Skeletal muscle cell (primary cell): Measurements from ENCODE around the gene SYT14.
"Not testable (repeated sequence)": the region's sequence is repeated elsewhere in the genome, so short reads cannot be mapped to it uniquely, and the experiment has no call there.

Experiments
- DNase-seq: peaks from one replicate; pipeline ENCODE4 v3.0.0-alpha.2; 2010; ENCODE audit warnings: low read depth
- H3K4me3 ChIP-seq: 2 replicates; pipeline ENCODE4 v1.5.1; 2011; ENCODE audit warnings: low read depth, mild to moderate bottlenecking, control low read depth, low read length, moderate library complexity

SYT14 gene

DNA sequence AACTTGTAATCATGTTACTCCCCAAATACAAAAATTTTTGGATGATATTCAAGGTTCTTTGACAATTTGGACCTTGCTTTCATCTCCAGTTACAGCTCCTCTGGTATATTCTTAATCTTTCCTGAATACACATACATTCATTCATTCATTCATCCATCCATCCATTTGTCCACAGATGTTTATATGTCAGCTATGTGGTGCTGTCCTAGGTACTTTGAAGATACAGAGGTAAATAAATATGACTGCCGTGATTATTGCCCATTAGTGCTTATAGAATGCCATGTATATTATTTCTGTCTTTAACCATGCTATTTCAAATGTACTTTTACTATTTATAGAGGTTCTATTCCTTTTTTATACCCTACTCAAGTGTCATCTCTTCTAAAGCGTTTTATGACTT, 72.1 kb downstream of the SYT14 start:
- DNase-seq = no peak
- no peak overlapping the region for H3K4me3 ChIP-seq

DNA sequence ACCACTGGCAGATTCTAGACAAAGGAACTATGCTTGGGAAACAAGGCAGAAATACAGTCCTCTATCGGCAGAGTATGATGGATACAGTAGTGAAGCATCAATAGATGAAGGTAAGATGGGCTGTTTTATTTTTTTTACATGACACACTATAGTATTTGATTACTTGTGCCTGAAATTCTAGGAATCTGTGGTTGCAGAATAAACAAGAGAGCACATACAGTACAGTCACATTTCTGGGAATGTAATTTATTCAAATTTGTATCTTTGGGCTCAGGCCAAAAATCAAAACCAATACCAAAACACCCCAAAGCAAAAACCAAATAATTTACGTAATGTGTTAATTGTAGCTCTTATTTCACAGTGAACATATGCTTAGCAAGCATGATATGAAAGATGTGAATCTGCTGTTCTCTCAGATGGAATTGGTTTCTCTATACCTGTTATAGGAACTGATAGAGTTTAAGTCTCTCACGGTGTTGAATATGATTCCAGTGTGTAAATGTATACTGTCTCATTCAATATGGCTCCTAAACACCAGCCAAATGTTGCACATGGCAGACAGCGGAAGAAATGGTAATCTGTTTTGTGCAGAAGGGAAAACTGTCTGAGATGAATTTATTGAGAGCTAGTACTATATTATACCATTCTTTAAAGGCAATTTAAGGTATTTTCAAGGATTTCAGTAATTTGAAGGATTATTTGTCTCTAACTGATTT, 83.3 kb downstream of the SYT14 start:
- no peak overlapping the region for H3K4me3 ChIP-seq
- no peak for DNase-seq

DNA sequence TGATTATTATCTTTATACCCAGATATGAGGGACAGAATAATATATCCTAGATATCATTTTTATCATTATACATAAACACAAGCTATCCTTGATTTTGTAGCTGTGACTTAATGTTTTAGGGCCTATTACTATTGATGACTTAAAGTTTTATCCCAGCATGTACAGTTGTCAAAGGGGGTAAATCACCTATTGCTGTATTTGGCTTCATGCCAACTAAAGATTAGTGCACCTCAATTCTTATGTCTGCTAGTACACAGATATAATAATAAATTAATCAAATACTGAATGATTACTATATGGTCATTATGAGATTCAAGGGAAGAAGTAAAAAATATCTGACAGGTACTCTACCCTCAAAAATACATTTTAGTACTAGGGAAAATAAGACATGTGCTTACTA, 84.0 kb downstream of the SYT14 start:
- DNase-seq = no peak
- no peak overlapping the region for H3K4me3 ChIP-seq

DNA sequence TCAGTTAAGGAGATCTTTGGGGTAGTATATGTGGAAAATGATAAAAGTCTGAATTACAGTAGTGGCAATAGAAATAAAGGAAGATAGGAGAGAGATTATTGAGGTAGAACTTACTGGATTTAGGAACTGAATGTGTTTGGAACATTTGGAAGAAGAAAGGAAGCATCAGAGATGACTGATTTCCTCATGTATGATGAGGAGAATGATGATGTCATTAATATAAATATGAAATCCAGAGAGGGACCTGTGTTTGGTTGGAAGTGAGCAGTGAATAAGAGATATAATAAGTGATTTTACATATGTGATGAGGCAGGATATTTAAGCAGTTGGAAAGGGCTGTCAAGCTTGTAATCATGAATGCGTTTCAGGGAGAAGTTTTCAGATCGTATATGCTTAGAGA, 86.3 kb downstream of the SYT14 start:
- no peak for DNase-seq

DNA sequence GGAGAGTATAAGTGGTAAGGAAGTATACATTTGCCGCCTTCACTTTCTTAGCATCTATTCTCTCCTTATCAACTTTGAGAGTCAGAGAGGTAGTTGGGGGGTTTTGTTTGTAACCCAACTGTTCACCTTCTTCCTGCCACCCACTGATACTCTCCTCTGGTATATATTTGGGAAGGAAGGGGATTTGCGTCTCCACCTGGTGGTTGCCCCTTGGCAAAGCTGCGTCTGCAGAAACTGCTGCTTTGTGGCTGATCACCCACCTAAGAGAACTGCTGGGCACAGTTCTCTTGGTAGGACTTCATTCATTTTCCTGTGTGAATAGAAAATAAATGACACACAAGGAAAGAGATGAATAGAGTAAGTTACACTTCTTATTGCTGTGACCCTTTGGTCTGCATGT, 87.0 kb downstream of the SYT14 start:
- H3K4me3 ChIP-seq = no peak overlapping the region
- no peak for DNase-seq

More for the DNA sequence above, 86.3 kb downstream of the SYT14 start:
- no peak overlapping the region for H3K4me3 ChIP-seq

DNA sequence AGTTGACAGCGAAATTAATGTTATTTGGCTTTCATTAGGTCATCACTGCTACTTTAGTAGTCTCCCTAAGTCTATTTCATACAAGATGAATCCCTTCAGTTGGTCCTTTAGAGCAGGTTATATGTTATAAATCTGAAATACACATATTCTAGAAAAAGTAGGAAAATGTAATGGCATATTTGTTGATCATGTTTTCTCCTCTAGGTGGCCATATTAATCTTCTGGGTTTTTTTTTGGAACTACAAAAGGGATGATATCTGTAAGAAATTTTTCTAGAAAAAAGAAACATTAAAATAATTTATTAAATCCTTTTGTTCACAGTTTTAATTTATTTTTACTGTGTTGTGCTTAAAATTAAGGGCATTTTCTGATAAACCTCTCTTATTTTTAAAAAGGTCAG, 87.9 kb downstream of the SYT14 start:
- DNase-seq = no peak

DNA sequence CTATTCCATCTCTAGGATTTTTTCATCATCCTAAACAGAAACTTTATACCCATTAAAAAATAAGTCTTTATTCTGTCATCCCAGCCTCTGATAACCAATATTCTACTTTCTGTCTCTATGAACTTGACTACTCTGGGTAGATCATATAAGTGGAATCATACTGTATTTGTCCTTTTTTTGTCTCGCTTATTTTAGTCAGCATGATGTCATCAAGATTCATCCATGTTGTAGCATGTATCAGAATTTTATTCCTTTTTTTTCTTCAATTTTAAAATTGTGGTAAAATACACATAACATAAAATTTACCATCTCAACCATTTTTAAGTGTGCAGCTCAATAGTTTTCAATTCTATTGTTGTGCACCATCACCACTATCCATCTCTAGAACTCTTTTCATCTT, 90.0 kb downstream of the SYT14 start:
- no peak overlapping the region for H3K4me3 ChIP-seq
- DNase-seq = no peak

More for the DNA sequence above, 87.9 kb downstream of the SYT14 start:
- H3K4me3 ChIP-seq = no peak overlapping the region

DNA sequence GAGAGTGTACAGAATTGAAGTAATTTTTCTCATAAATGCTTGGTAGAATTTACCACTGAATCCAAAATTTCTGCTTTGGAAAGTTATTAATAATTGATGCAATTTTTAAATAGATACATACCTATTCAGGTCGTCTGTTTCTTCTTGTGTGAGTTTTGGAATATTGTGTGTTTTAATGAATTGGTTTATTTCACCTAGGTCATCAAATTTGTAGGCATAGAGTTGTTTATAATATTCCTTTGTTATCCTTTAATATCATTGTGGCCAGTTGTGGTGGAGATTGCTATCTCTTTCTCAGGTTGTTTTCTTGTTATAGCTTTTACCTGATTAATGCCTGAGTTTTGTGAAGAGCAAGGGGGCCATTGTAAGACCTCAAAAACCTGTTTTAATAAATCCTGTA, 93.5 kb downstream of the SYT14 start:
- H3K4me3 ChIP-seq = no peak overlapping the region
- DNase-seq = no peak

DNA sequence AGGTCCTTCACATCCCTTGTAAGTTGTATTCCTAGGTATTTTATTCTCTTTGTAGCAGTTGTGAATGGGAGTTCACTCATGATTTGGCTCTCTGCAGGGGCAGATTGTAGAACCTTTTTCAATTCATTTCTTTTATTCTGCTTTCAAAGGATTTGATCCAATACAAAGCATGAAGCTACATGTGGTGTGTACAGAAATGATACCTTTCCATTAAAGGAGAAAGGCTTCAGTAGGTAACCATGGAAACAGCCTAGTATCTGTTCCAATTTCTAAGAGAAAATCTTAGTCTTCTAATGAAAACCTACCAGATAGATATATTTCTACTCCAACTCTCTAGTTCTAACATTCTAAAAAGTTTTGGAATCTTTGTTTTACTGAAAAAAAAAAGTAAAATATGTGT, 105.0 kb downstream of the SYT14 start:
- H3K4me3 ChIP-seq = no peak overlapping the region
- DNase-seq = no peak

DNA sequence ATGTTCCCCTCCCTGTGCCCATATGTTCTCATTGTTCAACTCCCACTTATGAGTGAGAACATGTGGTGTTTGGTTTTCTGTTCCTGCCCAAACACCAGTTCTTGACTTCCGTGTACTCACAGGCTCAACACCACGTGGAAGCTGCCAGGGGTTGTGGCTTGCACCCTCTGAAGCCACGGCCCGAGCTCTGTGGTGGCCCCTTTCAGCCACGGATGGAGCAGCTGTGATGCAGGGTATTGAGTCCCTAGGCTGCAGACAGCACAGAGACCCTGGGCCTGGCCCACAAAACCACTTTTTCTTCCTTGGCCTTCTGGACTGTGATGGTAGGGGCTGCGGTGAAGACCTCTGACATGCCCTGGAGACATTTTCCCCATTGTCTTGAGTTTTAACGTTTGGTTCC, 111.6 kb downstream of the SYT14 start:
- H3K4me3 ChIP-seq = no peak overlapping the region
- DNase-seq = no peak

DNA sequence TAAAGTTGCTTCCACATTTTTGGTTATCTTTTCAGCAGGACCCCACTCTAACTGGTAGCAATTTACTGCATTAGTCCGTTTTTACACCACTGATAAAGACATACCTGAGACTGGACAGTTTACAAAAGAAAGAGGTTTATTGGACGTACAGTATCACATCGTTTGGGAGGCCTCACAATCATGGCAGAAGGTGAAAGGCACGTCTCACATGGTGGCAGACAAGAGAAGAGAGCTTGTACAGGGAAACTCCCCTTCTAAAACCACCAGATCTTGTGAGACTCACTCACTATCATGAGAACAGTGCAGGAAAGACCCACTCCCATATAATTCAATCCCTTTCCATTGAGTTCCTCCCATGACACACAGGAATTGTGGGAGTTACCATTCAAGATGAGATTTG, 112.5 kb downstream of the SYT14 start:
- not testable (repeated sequence) for DNase-seq, H3K4me3 ChIP-seq

DNA sequence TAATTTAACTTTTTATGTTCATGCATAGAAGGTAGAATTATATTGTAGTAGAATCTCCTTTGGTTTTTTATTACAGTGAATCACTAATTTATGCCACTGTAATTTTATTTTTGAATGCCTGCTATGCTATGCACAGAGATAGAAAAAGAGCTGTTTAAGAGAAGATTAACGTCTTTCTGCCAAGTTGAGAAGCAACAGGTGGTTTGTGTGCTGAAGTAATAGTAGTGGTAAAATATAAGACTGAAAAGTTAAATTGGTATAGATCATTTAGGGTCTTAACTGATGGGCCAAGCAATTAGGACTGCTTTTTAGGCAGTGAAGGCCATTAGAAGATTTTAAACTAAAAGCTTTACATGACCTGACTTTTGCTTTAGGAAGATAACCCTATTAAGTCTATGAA, 115.1 kb downstream of the SYT14 start:
- H3K4me3 ChIP-seq = no peak overlapping the region
- DNase-seq = no peak

DNA sequence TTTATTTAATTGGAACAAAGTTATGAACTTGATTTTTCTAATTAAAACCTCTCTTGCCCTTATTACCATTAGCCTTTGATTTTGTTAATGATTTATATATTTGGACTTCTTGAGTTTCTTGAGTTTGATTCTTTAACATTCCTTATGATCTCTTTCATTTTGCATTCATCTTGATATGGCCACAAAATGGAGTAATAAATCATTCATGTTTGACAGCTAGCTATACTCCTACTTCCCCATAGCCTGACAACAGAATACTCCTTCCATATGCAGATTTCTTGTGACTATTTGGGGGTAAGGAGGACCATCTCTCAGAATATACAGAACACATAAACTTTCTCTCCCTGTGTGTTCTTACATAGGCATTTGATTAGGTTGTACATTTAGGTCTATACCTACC, 119.6 kb downstream of the SYT14 start:
- DNase-seq = no peak
- no peak overlapping the region for H3K4me3 ChIP-seq

DNA sequence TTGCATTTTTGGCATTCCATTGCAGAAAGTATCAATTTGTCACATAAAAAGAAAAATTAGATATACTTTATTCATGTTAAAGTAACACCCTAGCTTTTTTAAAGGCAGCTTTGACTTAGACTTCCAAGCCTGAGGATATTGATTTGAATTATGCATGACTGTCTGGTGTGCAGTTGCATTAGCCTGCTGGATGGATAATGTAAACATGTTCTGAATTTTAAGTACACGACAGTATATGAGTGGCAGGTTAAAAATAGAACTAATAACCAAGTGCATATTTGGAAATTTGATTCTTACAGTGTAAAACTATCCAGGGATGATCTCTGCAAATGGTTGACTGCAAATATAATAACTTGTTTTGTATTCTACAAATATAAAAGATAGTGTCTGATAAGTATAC, 124.0 kb downstream of the SYT14 start:
- DNase-seq = no peak
- no peak overlapping the region for H3K4me3 ChIP-seq

DNA sequence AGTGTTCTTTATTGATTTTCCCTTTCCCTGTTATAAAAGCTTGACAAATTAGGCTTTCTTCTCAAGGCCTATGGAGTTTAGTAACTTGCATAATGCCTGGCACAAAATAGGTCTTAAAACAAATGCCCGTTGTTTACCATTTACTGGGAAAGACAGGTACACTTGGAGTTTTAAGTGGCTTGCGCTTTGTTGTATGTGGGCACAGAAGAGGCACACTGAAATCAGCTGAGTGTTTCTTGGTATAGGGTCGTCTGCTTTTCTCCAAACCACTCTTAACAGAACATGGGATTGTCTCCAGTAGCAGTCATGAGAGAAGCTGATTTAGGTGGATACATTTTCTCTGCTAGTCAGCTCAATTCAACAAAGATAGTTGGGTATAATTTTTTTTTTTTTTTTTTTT, 132.5 kb downstream of the SYT14 start:
- no peak overlapping the region for H3K4me3 ChIP-seq
- DNase-seq = no peak

DNA sequence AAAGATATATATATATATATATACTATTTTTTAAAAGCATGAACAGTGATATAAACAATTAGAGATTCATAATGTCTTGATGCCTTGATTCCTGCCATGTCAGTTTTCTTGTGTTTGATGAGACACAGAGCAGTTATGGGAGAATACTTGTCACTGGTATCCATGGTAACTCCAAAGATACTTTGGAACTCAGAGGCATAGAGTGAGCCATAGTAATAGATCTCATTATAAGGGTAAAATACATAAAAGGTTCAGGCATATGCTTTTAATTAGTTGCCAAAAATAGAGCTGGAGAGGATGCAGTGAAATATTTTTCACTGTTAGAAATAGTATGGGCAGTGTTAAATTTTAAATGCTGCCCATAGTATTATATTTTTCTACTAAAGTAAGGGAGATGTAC, 134.1 kb downstream of the SYT14 start:
- no peak overlapping the region for H3K4me3 ChIP-seq
- DNase-seq = no peak

DNA sequence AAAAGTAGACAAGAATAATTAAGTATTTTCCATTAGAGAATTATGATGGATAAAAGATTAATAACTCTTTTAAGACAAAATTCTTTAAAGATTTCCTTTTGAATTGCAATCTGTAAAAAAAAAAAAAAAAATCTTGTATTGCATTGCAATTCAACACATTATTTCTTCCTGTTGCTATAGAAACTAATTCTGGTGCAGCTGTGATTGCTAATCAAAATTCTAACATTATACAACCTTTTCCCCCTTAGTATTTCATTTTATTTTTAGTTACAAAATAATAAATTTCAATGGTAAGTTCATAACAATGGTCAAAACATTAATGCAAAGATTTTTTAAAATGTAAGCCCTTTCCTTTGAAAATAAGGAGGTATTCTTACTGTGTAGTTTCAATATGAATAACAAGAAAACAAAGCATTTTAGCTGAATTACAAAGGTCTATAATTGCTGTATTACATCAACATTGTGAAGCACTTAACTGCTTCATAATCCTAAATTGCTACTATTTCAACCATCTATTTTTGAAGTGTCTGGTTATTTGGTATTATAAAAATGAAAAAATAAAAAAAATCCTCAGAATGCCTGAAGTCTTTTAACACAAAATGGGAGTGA, 135.0 kb downstream of the SYT14 start:
- no peak overlapping the region for H3K4me3 ChIP-seq
- no peak for DNase-seq

DNA sequence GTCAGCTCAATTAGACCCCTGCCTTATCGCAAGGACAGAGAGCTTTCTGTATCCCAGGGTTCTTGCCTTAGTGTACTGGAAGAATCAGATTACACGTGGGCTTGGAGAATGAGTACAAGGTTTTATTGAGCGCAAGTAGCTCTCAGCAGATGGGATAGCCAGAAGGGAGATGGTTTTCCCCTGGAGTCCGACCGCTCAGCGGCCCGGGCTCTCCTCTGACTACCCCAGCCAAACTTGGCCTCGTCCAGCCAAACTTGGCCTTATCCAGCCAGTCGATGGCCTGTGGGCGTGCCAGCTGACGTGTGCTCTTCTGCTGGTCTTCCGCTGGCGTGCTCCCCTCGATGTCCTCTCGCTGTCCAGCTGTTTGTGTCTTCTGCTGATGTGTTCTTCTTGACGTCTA, 136.9 kb downstream of the SYT14 start:
- H3K4me3 ChIP-seq = no peak overlapping the region
- DNase-seq = no peak

DNA sequence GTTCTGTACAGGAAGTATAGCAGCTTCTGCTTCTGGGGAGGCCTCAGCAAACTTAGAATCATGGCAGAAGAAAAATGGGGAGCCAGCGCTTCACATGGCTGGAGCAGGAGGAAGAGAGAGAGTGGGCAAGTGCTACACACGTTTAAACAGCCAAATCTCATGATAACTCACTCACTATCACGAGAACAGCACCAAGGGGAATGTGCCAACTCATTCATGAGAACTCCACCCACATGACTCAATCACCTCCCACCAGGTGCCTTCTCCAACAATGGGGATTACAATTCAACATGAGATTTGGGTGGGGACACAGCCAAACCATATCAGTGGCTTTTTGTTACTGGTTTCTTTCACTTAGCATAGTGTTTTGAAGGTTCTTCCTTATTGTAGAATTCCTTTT, 138.6 kb downstream of the SYT14 start:
- no peak for DNase-seq

DNA sequence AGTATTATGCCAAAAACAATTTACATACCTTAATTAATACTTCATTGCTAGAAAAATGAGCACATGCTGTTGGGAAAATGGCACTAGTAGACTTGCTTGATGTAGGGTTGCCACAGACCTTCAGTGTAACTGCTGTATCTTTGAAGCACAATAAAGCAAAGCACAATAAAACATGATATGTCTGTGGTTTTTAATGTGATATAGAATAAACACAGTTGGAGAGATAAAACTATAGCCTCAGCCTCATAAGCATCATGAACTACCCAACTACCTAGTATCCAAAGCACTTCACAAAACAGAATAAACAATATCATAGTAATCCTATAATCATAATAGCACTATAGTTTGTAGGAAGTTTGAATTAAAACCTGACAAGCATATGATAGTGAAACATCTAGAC, 143.5 kb downstream of the SYT14 start:
- DNase-seq = no peak
- H3K4me3 ChIP-seq = no peak overlapping the region

More for the DNA sequence above, 138.6 kb downstream of the SYT14 start:
- H3K4me3 ChIP-seq = no peak overlapping the region

DNA sequence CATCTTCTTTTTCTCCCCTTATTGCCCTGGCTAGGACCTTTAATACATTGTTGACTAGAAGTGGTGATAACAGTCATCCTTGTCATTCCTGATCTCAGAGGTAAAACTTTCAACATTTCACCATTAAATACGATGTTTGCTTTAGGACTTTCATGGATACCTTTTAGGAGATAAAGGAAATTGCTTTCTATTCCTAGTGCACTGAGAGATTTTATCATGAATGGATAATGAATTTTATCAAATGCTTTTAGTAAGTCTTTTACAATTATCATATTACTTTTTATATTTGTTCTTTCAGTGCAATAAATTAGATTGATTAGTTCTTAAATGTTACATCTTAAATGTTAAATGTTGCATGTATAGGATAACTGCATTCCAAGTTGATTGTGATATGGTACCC, 147.3 kb downstream of the SYT14 start:
- no peak for DNase-seq
- no peak overlapping the region for H3K4me3 ChIP-seq
